PC-3 (cell line): Measurements from ENCODE around the gene SMC1B.

Experiments
- EZH2 ChIP-seq: fragments of 300-600 bp; sonication (generic); IDR thresholded peaks from one replicate; pipeline ENCODE4 v1.6.1; 2017; ENCODE audit warnings: antibody characterized with exemption, mild to moderate bottlenecking, low read length; ENCODE audit not compliant: unreplicated experiment
- TF ChIP-seq, protein P1 (sequence below): fragments of 300-600 bp; sonication (generic); conservative IDR thresholded peaks from 2 replicates; pipeline ENCODE4 v1.5.1; 2017; ENCODE audit warnings: antibody characterized with exemption, low read depth, mild to moderate bottlenecking, low read length

DNA sequence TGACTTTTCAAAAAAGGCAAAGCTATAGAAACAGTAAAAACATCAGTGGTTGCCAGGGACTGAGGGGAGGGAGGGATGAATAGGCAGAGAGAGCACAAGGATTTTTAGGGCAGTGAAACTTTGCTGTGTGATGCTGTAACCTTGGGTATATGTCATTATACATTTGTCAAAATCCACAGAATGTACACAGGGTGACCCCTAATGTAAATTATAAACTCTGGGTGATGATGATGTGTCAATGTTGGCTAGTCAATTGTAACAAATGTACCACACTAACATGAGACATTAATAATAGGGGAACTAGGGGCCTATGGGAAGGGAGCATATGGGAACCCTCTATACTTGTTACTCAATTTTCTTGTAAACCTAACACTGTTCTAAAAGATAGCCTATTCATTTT lies 24.9 kb upstream of the SMC1B start:
- TF ChIP-seq, protein P1, sequence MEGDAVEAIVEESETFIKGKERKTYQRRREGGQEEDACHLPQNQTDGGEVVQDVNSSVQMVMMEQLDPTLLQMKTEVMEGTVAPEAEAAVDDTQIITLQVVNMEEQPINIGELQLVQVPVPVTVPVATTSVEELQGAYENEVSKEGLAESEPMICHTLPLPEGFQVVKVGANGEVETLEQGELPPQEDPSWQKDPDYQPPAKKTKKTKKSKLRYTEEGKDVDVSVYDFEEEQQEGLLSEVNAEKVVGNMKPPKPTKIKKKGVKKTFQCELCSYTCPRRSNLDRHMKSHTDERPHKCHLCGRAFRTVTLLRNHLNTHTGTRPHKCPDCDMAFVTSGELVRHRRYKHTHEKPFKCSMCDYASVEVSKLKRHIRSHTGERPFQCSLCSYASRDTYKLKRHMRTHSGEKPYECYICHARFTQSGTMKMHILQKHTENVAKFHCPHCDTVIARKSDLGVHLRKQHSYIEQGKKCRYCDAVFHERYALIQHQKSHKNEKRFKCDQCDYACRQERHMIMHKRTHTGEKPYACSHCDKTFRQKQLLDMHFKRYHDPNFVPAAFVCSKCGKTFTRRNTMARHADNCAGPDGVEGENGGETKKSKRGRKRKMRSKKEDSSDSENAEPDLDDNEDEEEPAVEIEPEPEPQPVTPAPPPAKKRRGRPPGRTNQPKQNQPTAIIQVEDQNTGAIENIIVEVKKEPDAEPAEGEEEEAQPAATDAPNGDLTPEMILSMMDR, result no peak
- no peak for TF ChIP-seq EZH2
